HuH-7.5 (cell line): ENCODE data around the gene SLC15A4.
"Not testable (repeated sequence)": the region's sequence is repeated elsewhere in the genome, so short reads cannot be mapped to it uniquely, and the experiment has no call there.

Source experiments
- DNase-seq: peaks from one replicate; pipeline ENCODE4 v3.0.0; 2011; ENCODE audit warnings: low spot score

The SLC15A4 gene

DNA sequence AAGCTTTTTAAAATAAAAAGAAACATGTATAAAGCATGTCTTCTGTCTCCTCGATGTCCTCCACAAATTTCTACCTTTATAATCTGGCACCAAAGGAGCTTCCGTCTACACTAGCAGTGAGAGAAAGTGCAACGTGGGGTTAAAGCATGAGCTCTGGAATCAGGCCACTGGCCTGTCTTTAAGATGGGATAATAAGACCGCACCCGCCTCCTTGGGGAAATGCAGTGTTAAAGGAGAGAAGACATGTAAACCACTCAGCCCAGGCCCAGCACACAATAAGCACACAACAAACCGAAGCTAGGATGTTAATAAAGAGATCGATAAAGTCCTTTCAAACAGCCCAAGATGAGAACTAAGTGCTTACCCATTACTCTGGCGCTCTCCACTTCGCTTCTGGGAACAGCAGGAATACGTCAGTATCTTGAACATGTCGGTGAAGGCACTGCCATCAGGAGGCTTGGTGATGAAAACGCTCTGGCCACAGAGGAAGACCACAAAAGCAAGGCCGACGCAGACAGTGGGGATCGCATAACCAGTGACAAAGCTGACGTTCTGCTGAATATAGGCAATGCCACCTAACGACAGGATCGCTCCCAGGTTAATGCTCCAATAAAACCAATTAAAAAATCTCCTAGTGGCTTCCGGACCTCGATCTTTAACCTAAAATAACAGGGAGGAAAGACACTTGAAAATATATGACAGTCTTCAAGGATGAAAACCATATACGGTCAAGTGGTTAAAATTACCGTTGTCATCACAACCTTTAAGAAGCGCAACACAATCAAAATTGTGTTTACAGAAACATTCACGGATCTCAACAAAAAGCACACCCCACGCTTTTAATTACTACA is 9.1 kb downstream of the SLC15A4 start:
- DNase-seq = no peak

DNA sequence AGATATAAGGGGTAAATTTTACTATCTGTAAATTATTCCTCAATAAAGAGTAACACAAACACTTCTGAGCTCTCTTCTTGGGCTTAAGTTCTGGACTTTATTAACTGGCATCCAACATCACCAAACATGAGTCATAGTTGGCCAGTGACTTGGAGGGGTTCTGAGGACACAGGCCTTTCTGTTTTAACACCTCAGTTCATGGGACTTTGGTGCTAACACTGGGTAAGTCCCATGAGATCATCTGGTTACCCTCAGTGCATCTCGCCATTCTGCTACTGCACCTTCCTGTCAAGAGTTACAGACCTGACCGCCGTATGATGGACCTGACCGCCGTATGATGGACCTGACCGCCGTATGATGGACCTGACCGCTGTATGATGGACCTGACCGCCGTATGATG is 9.9 kb downstream of the SLC15A4 start:
- DNase-seq = no peak

DNA sequence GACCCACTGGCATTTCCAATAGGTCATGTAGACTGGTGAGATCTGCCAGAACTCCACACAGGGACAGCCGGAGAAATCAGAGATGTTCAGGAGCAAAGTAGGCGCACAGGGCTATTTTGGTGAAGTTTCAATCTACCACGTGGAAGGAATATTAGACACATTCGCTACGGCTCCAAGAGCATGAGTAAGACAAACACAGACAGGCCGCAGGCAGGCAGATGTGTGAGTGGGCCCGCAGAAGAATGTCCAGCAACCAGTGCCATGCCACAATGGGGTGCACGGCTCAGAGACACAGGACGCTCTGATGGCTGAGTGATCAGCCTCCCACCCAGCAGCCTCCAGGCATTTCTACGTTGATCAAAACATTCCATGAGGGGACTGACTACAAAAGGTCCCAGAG is 10.4 kb downstream of the SLC15A4 start:
- no peak for DNase-seq

DNA sequence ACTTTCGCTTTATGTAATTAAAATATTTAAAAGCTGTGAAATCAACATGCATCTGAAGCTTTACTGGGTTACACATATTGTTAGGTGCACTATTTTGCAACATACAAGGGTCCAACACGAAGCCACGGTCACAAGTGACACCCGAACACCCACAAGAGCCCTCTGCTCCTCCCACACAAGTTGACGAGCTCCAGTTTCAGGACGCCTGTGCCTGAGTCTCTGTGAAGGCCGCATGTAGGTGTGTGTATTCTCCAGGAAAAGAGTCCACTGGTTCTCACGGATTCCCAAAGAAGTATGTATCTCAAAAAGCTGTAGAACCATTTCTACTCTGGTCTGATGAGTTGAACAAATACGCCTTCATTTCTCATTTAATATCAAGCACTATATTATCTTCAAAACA is 12.0 kb downstream of the SLC15A4 start:
- no peak for DNase-seq

DNA sequence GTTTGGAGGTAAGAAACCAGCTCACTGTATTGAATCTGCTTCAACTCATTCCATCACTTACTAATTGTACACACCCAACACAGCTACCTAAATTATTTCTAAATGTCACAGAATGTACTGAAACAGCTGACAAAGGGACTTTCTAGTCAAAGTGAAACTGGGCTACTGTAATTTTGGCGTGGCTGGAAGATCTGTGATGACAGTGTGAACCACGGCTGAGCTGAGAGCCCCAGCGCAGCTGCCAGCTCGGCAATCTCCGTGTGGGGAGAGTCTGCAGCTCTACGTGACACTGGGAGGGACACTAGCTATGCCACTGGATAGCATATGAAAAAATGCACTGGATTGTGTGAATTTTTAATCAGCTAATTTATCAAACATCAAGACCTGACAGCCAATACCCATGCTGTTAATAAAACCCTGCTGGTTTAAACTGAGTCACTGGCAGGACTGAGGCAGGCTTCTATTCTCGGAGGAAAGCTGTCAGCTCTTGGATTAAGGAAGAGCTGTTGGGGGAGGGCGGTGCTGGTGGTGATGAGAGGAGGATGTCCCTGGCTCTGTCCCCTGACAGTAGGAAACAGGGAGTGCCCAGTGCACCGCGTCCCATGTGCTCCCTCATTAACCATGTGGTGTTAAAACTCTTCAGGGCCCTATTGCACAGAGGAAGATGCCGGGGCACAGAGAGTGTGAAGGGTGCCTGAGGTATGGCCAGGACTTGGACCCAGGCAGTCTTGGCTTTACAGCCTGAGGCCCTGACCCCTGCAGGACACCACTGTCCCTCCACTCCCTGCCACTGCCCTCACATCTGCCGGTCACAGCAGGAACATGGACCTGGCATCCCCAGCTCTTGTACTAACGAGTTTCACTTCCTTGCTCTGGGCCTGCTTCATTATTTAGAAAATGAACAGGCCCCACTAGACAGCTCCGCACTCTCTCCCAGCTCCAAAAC is 13.3 kb downstream of the SLC15A4 start:
- DNase-seq = no peak

DNA sequence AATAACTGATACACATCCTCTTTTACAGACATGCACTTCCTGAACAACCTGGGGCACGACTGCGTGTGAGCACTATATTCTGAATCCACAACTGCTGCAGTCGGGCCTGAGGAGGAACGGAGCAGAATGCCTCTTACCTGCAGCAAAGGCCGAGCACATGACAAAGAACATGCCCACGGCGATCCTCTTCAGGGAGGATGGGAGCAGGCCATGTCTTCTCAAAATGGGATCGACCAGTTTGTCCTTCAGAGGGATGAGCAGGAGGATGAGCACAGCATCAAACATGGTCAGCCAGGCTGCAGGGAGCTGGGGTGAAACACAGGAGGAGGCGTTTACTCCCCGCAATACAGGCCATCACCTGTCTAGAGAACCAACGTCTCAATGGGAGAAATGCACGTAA is 15.1 kb downstream of the SLC15A4 start:
- DNase-seq = no peak

DNA sequence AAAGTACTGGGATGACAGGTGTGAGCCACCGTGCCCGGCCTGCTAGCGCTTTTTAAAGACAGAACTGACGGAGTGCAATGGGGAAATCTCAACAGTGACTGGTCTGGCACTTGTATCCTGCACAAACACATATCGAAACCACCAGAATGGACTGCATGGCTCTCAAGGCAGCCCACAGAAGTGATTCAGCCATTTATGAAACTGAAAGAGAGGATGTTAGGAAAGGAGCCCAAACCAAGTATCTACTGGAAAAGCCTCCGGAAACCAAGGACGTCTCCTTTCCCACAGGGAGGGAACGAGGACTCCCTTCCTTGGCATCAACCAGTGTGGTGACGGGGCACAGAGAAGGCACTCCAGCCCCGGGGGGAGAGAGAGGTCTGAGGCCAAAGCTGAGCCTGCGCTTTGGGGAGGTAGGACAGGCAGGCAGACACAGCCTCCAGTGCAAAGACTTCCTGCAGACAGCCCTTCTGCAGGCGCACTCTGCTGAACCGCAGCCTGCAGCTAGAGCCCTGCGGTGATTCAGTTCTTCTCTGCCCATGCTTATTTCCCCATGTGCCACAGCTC is 16.5 kb downstream of the SLC15A4 start:
- no peak for DNase-seq

DNA sequence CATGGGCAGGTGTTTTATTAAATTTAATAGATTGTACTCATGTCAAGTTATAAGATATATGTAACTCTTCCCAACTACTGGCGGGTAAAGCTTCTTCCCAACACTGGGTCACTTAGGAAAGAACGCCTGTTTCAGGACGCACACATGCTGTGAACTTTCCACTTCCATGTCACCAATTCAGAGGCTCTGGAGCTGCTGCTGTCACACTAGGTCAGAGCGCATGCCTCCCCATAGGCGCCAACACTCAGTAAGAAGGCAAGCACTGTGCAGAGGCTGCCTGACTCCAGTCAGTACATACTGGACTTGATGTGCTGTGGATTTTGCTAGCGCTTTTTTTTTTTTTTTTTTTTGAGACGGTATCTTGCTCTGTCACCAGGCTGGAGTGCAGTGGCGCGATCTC is 17.2 kb downstream of the SLC15A4 start:
- no peak for DNase-seq

DNA sequence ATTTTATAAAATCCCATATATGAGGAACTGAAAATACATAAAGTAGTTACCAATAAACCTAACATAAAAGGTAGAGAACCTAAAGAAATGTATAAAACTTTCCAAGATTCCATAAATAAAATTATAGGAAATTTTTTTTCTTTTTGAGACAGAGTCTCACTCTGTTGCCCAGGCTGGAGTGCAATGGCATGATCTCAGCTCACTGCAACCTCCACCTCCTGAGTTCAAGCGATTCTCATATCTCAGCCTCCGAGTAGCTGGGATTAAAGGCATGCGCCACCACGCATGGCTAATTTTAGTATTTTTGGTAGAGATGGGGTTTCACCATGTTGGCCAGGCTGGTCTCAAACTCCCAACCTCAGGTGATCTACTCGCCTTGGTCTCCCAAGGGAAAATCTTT is 18.4 kb downstream of the SLC15A4 start:
- not testable (repeated sequence) for DNase-seq

DNA sequence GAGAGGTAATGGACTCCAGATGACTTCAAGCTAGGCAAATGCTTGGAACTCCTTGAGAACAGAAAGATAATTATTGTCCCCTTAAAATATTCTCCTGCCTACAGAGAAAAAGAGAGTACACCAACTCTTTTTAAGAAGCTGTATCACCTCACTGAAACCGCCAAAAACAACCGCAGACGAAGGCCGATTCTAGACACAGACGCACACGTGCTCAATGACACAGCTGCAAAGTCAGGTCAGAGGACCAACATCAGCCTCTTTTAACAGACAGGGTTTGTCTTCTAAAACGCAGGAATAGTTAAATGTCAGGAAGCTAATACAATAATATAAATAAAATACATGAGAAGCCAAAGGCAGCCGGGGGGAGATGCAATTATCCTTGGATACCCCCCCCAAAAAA is 19.0 kb downstream of the SLC15A4 start:
- DNase-seq = no peak

DNA sequence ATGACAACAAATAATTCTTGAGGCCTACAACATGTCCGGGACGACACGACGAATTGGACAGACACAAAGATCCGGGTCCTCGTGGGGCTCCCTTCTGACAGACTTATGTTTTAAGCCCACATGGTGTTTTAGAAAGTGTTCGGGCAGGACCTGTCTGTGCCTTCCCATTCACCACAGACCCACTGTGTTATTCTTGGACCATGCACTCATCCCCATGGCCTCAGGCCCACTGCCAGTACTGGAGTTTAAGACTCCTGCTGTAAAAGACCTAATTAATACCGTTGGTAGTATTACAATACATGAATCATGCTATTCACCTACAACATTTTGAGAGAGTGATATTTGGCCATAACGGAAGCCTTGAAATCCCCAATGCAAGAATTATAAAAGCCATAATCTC is 20.0 kb downstream of the SLC15A4 start:
- DNase-seq = no peak

DNA sequence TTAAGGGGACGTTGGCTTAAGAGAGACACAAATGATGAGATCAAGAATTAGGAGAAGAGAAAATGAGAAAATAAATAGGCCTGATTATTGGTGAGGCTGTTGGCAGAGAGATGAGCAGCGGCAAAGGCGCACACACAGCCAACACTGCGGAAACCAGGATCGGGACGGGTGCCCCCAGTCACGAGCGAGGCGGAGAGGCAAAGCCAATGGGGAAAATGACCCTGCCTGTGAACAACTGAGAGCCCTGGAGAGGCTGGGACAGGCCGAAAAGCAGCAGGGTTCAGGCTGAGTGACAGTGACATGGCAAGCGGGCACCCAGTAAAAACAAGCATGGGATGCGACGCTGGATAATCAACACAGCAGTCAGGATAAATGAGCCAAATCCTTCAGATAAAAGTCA is 21.0 kb downstream of the SLC15A4 start:
- DNase-seq = no peak

DNA sequence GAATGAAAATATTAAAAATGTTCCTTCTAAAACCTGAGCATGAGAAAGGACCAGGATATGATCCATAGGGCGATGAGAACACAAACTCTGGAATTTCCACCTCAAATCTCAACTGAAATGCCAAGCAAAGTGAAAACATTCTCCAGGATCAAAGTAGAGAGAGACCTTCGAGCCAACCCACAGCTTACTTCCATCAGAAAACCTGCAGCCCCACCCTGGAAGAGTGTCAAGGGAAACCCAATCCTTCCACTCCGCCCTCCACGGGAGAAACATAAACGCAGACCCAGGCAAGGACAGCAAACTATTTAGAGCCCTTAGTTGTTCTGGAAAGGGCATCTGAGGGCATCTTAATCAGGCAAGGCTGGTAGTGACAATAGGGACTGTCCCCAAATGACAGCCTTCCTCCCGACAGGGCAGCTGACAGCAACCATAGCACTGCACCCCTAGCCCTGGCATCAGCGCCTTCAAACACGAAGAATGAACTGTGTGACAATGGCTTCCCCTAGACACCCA is 21.8 kb downstream of the SLC15A4 start:
- DNase-seq = no peak

DNA sequence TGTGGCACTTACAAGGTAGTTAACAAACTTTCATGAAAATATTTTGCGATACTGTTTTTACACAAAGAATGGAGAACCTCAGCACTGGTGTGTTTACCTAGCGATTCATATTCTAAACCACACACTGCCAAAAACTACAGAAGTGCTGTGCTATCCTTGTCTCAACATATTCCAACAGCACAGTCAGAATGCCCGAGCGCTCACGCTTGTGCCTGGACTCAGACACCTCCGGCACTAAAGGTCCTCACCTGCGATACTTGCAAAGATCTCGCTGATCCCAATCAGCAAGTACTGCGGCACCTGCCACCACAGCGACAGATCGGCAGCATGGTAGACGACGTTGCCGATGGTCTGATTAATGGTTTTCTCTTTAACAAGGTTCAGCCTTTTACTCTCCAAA is 23.2 kb downstream of the SLC15A4 start:
- DNase-seq = no peak

DNA sequence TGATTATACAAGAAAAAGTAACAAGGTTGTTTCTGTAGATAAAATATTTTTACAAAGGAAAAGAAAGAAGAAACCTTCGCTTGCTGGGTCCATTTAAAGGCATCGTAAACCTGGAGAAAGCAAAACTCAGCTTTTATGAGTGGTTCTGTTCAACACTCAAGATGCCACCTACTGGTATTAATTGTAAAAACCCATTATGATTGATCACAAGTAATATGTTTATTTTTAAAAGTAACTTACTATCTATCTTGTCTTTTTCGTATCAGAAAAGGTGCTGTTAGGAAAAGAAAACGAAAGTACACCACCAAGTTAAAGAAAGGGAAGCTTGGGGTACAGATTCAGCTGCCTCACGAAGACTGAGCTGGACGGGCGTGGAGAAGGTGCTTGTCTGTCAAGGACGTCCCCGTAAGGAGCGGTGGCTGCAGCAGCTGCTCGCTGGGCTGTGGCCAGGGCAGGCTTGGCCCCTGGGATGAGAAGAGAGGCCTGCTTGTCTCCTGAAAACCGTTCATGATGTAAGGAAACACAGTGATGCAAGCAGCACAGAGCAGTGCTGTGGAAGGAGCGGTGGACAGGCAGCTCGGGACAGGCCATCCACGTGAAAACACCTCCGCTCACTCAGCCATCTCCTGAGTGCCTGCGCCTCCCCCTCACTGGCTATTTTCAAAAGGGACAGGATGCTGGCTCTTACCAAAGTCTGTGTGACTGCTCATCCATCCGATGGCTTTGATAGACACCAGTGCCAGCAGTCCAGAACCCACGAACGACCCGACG is 25.0 kb downstream of the SLC15A4 start:
- no peak for DNase-seq

DNA sequence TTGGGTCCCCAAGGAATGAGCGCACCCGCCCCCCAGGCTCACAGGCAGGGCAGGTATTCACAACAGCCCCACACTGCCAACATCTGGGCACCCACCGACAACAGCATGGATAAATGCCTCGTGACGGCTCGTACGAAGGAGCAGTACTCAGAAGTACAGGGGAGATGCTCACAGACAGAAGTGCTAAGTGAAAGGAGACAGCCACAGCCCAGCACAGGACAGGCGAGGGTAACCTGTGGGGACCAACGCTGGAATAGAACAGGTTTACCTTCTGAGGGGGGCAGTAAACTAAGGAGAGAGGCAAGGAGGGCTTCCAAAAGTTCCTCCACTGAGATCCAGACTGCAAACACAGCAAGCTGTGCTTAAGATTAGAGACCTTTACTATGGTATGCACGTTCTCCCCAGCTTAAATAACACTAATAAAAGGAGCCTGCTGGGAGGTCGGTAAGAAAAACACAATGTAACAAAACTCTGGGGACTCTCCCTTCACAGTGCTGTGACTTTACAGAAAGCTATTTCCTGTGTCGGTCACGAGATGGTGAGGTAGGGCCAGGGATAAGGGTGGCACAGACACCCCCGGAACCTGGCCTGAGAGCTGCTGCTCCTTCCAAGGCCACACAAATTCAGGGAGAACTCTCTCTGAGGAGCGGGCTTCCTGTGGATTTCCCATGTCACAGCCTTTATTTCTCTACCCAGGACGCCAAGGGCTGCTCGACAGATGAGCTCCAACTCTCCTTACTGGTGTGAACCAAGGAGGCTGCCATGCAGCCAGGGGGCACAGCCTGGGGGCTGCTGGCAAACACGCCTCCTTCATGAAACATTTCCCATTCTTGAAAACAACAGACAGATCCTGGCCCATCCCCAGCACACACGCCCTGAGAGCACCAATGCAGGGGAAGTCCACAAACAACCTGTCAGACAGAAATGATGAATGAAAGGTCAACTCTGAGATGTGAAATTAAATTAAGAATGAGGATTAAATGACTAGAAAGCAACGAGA is 26.3 kb downstream of the SLC15A4 start:
- DNase-seq = no peak

DNA sequence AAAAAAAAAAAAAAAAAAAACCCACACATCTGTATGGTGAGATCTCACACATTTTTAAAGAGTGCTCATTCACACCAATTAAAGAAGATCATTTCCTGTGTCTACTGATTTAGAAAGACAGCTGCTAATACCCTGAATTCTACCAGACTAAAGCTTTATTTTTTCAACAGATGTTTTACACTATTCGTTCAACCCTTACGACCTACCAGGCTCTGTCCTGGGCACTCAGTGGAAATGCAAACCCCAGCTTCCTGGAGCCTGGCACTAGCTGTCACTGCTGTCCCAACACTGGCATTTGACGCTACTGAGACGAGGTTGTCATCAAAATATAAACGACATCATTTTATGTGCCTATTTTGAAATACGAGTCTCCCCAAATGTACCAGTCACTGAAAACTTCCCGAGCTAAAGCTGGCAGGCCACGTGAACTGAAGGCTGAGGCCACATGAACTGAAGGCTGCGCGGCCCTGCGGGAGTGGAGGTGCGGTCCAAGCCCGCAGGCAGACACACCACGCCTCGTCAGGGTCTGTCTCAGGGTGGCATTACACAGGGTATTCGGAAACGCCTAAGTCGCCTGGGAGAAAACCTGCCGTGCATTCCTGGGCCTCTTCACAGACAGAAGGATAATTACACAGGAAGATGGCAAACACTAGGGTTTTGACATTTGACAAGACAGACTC is 27.2 kb downstream of the SLC15A4 start:
- no peak for DNase-seq

DNA sequence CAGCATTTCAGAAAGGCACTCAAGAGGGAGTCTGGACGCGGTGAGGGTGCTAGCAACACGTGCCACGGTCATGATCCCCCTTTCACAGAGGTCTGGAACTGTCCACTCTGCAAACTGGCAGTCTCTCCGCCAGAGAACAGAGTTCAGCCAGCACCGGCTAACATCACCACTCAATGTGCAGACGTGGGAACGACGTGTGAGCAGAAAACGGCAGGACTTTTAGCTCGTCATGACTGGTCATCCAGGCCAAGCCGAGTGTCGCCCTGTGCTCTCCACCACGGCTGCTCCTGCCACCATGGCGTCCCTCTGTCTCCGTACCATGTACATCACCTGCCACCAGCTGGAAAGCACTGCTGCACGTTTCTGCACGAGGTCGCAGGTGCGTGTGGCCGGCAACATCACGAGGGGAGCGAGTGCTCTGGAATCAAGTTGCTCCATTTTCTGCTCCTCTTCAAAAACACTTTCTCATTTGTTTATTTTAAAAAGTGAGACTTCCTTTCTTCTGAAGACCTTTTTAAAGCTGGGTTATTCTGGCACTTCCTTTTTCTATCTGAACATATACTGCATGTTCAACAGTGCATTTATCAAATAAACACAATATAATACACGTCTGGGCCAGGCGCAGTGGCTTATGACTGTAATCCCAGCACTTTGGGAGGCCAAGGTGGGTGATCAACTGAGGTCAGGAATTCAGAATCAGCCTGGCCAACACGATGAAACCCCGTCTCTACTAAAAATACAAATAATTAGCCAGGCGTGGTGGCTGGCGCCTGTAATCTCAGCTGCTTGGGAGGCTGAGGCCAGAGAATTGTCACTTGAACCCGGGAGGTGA is 28.0 kb downstream of the SLC15A4 start:
- DNase-seq = no peak
